AG10803 (cell line): ENCODE results near the gene SELENOS.

ENCODE experiments used
- DNase-seq: peaks from one replicate; pipeline ENCODE4 v3.0.0; 2010; ENCODE audit warnings: low read depth
- H3K4me3 ChIP-seq: 2 replicates; pipeline ENCODE4 v1.5.1; 2011; ENCODE audit warnings: mild to moderate bottlenecking, low read length, control low read depth
- CTCF ChIP-seq: conservative IDR thresholded peaks from 2 replicates; pipeline ENCODE4 v1.5.1; 2011; ENCODE audit warnings: mild to moderate bottlenecking, low read length, control low read depth, inconsistent platforms

Gene SELENOS

GRCh38 chr15:101246824-101247745 is 30.2 kb downstream of the SELENOS start:
- no peak overlapping the region for H3K4me3 ChIP-seq
- no peak for TF ChIP-seq CTCF
- DNase-seq: no peak

- no peak for TF ChIP-seq CTCF
- no peak for DNase-seq
- H3K4me3 ChIP-seq: no peak overlapping the region
Measured at GRCh38 chr15:101246391-101246790, 30.9 kb downstream of the SELENOS start.

- no peak overlapping the region for H3K4me3 ChIP-seq
- DNase-seq: no peak
- no peak for TF ChIP-seq CTCF
Measured at GRCh38 chr15:101244889-101245668, 32.2 kb downstream of the SELENOS start.

GRCh38 chr15:101244036-101244781 is 33.1 kb downstream of the SELENOS start:
- DNase-seq: peak; percentile 71
- H3K4me3 ChIP-seq: peak overlapping the region; percentile 31
- peak; percentile 17; the same call in 1 of the 2 replicates for TF ChIP-seq CTCF

- DNase-seq: no peak
- no peak overlapping the region for H3K4me3 ChIP-seq
- TF ChIP-seq CTCF: no peak
Measured at GRCh38 chr15:101243420-101243819, 33.9 kb downstream of the SELENOS start.

GRCh38 chr15:101242999-101243336 is 34.3 kb downstream of the SELENOS start:
- DNase-seq: no peak
- TF ChIP-seq CTCF: no peak
- no peak overlapping the region for H3K4me3 ChIP-seq
